ENCODE data around the gene ZSCAN21.

GRCh38 chr7:100044718-100045117 lies 4.9 kb upstream of the ZSCAN21 start:
- TF ChIP-seq SIN3A (IDR thresholded peaks at IDR 0.05; ENCODE audit: borderline replicate concordance, insufficient read depth, low read length) (no peak), POLR2AphosphoS5 (IDR thresholded peaks at IDR 0.05; ENCODE audit: low read depth, low read length) (no peak), FOXP2 (optimal IDR thresholded peaks at IDR 0.05; ENCODE audit: borderline replicate concordance, extremely low read depth, extremely low read length, insufficient read depth) (no peak), TAF1 (IDR thresholded peaks at IDR 0.05; ENCODE audit: borderline replicate concordance, insufficient read depth, low read length) (no peak)

Data from PFSK-1 (cell line).